Right lobe of liver (tissue), 6 donors: ENCODE measurements around the gene TMEM207. TPM values are rescaled to one million over a fixed set of nuclear protein-coding genes. Genes with fewer than 3 reads are reported as not detected.
A peak's percentile ranks its signal among the peaks of the same experiment; 100 is the strongest.

Source experiments
- ATAC-seq, 4 donors: fragments of 200-7000 bp; cut with Tn5 transposase; one replicate each; pipeline ENCODE4 v1.9.1; 2020; ENCODE audit warnings: mild to moderate bottlenecking in 4 of 4, moderate library complexity in 4 of 4
- DNase-seq, 3 donors: peaks; one replicate each; pipeline ENCODE4 v3.0.0-alpha.2; 2020
- H3K27ac ChIP-seq, 3 donors: fragments of 200-600 bp; one replicate each; pipeline ENCODE4 v1.8.0; 2022
- H3K27me3 ChIP-seq, 2 donors: fragments of 200-600 bp; one replicate each; pipeline ENCODE4 v1.8.0; 2022
- H3K36me3 ChIP-seq, 4 donors: fragments of 200-600 bp; sonication (generic) in 1 of 4; one replicate each; pipeline versions ENCODE4 v1.5.1 to v1.8.0; 2017 to 2022; ENCODE audit warnings: control low read depth in 1 of 4
- H3K4me1 ChIP-seq, 4 donors: fragments of 200-600 bp; sonication (generic) in 1 of 4; one replicate each; pipeline versions ENCODE4 v1.5.1 to v1.8.0; 2017 to 2022; ENCODE audit warnings: control low read depth in 1 of 4
- H3K4me3 ChIP-seq, 3 donors: fragments of 200-600 bp; one replicate each; pipeline ENCODE4 v1.8.0; 2022
- H3K9me3 ChIP-seq, 4 donors: fragments of 200-600 bp; sonication (generic) in 1 of 4; one replicate each; pipeline versions ENCODE4 v1.5.1 to v1.8.0; 2017 to 2022; ENCODE audit warnings: control low read depth in 1 of 4
- POLR2A ChIP-seq: fragments of 450-650 bp; IDR thresholded peaks from one replicate; pipeline ENCODE4 v1.6.1; 2017; ENCODE audit warnings: antibody characterized with exemption, mild to moderate bottlenecking
- WGBS: methylation state at CpG from one replicate; pipeline ENCODE4 v1.1.6; 2018; ENCODE audit warnings: low coverage, low lambda C conversion rate; ENCODE audit not compliant: insufficient coverage; ENCODE audit errors: missing lambda C conversion rate; 5-methylcytosine and 5-hydroxymethylcytosine counted together
- intact Hi-C, 2 donors: fragments of 100-400 bp; cut with DNase I; formaldehyde crosslinking; loops; one replicate each; pipeline versions ENCODE4 v1.11.2 to v1.14.1; 2022
- total RNA-seq, 6 experiments: library from RNA; depleted of rRNA in 2 of 6; stranded (reverse); fragments of >200 nt in 2 of 6; fragmentation: NEBNext Ultra II Directional in 3 of 6; extraction: Animal tissue kit (Norgen Biotek cat#: 25700) in 3 of 6; gene quantifications; one replicate each; pipeline versions ENCODE4 v1.1.0 to v1.2.4, GENCODE V29; 2016 to 2023
- TF ChIP-seq, protein P1 (sequence below), 4 donors: fragments of 200-600 bp in 3 of 4; fragments of 450-650 bp in 1 of 4; IDR thresholded peaks; one replicate each; pipeline versions ENCODE4 v1.5.1 to v1.8.0; 2016 to 2022; ENCODE audit warnings: antibody characterized with exemption in 4 of 4, mild to moderate bottlenecking in 2 of 4
- donor health status: DM: no; HTN: yes; CAD: no.
- donor health status: DM: no; HTN: no; CAD: no.
- donor health status: DM: no; HTN: no; CAD: no.
- donor health status: DM: no; HTN: yes; CAD: no.
- donor health status: DM: no; HTN: yes; CAD: no.

The TMEM207 gene
- total RNA-seq, 6 experiments from 2014 or later = not detected

DNA sequence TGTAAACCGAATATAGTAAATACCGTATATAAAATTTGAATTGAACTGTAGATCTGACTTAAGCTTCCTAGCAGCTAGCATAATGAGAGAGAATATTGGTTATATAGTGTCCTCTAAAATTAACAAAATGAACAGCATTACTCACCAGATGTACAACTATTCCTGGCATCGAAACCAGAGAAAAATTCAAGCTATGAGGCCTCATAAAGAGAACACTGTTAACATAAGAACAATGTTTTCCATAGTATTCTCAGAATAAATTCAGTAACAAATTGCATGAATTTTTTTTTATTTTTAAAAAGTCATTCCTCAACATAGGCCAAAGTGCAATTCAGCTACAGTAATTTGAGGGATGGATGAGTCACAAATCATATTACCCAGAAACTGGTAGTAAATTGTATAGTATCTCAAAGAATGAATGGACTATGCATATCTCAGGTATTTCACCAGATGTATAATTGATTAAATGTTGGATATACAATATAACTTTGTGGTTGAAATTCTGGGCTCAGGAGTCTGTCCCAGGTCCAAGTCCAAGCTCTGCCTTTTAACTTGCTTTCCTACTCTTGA is 5.0 kb downstream of the TMEM207 start:
- intact Hi-C loops = no loop called here
- DNase-seq (no peak), ATAC-seq (no peak)
- H3K9me3 ChIP-seq = no peaks in the 10 kb centered on the region
- no peak for TF ChIP-seq POLR2A
- TF ChIP-seq, protein P1, sequence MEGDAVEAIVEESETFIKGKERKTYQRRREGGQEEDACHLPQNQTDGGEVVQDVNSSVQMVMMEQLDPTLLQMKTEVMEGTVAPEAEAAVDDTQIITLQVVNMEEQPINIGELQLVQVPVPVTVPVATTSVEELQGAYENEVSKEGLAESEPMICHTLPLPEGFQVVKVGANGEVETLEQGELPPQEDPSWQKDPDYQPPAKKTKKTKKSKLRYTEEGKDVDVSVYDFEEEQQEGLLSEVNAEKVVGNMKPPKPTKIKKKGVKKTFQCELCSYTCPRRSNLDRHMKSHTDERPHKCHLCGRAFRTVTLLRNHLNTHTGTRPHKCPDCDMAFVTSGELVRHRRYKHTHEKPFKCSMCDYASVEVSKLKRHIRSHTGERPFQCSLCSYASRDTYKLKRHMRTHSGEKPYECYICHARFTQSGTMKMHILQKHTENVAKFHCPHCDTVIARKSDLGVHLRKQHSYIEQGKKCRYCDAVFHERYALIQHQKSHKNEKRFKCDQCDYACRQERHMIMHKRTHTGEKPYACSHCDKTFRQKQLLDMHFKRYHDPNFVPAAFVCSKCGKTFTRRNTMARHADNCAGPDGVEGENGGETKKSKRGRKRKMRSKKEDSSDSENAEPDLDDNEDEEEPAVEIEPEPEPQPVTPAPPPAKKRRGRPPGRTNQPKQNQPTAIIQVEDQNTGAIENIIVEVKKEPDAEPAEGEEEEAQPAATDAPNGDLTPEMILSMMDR (IDR thresholded peaks at IDR 0.05) = no peak
- peaks cover 0 to 5% (median 2%) of the 10 kb centered on the region in 4 donors for H3K4me1 ChIP-seq
- H3K36me3 ChIP-seq = no peaks in the 10 kb centered on the region
- 88% methylated on average over 3 of the region's 3 CpGs for WGBS
- H3K27ac ChIP-seq = no peak overlapping the region
- no peak overlapping the region for H3K4me3 ChIP-seq
- no peaks in the 10 kb centered on the region for H3K27me3 ChIP-seq

DNA sequence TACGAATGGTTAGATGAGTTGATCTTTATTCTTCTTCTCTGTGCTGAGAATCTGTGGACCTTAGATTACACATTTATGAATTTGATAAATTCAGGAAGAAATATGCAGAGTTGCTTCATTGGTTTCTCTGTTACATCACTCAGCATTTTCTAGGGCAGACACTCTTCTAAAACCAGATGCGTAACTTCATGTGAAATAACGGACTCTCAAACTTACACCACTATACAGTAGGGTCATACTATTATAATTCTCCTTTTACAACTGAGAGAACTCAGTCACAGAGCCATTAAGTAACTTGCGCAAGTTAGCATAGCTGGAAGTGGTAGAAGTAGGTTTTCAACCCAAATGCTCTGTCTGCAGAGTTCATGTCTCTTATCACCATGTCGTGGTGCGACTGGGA is 5.7 kb downstream of the TMEM207 start:
- H3K4me3 ChIP-seq = no peak overlapping the region
- H3K36me3 ChIP-seq = no peaks in the 10 kb centered on the region
- 82% methylated on average over 6 of the region's 6 CpGs for WGBS
- H3K4me1 ChIP-seq = peaks cover 0 to 5% (median 2%) of the 10 kb centered on the region in 4 donors
- DNase-seq (no peak), ATAC-seq (no peak)
- no peaks in the 10 kb centered on the region for H3K9me3 ChIP-seq
- intact Hi-C loops = no loop called here
- no peak overlapping the region for H3K27ac ChIP-seq
- TF ChIP-seq POLR2A = no peak
- TF ChIP-seq, protein P1 (IDR thresholded peaks at IDR 0.05) = no peak
- no peaks in the 10 kb centered on the region for H3K27me3 ChIP-seq

DNA sequence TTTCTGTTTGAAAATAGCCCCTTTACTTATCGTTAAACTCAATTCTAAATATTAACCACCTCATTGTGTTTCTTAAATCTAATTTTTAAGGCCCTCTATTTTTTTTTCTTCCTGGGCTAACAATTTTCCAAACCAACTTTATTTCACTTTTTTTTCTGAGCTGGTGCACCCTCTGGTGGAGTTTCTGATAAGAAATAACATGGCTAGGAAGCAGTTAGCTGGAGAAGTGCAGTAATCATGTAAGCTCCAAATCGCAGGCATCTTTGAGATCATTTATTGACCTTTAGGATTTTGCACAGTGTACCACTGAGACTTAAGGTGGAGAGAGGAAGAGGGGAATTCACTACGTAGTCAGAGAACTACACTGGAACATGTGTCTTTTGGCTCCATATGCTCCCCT is 6.4 kb downstream of the TMEM207 start:
- TF ChIP-seq, protein P1 (IDR thresholded peaks at IDR 0.05) = peak; percentile 26 to 42 (median 36)
- TF ChIP-seq POLR2A = no peak
- no peaks in the 10 kb centered on the region for H3K27me3 ChIP-seq
- no peak for DNase-seq
- H3K9me3 ChIP-seq = no peaks in the 10 kb centered on the region
- H3K36me3 ChIP-seq = no peaks in the 10 kb centered on the region
- peaks cover 0 to 5% (median 2%) of the 10 kb centered on the region in 4 donors for H3K4me1 ChIP-seq
- peak in 2 of 4 donors; percentile 39 to 45 for ATAC-seq
- intact Hi-C loops = no loop called here
- H3K4me3 ChIP-seq = no peak overlapping the region
- H3K27ac ChIP-seq = no peak overlapping the region
- WGBS = 61% methylated on average over 3 of the region's 3 CpGs

DNA sequence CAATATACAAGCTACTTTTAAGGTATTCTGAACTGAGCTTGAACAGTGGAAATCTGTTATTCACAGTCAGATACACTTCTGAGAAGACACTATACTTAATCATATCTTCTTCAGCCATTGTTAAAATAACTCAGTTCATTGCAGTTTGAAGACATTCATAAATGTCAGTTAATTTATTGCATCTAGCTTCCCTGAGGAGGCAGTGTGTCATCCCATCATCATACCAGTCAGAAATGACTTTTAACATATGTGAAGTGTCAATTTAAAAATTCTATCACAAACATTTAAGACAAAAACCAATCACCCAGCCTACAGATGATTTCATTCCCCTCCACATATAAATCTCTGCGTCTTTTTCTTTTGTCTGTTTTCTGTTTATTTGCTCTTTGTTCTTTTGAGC is 7.5 kb downstream of the TMEM207 start:
- no peaks in the 10 kb centered on the region for H3K27me3 ChIP-seq
- WGBS = 76% methylated on average over 1 of the region's 1 CpG
- DNase-seq = no peak

More for the DNA sequence above, 7.5 kb downstream of the TMEM207 start:
- no peak overlapping the region for H3K4me3 ChIP-seq
- intact Hi-C loops = no loop called here
- peaks cover 0 to 5% (median 2%) of the 10 kb centered on the region in 4 donors for H3K4me1 ChIP-seq
- H3K36me3 ChIP-seq = no peaks in the 10 kb centered on the region
- H3K9me3 ChIP-seq = no peaks in the 10 kb centered on the region
- no peak for ATAC-seq
- no peak for TF ChIP-seq POLR2A
- TF ChIP-seq, protein P1 (IDR thresholded peaks at IDR 0.05) = no peak
- no peak overlapping the region for H3K27ac ChIP-seq
